ENCODE results near the gene ZC3H12C. TPM values are rescaled to one million over a fixed set of nuclear protein-coding genes. Genes with fewer than 3 reads are reported as not detected.

The ZC3H12C gene
- total and polyA plus RNA-seq, 2 of the 13 experiments (the other 11 are each of a cell fraction or from before 2014, with no cell fraction given): 2.4 to 5.7 TPM

- TF ChIP-seq AHDC1 (CRISPR knock-in tag; IDR thresholded peaks at IDR 0.05; ENCODE audit: borderline replicate concordance) (0 out of 2 replicates have a peak, but pooled peaks have one; percentile 26), MED1 (CRISPR knock-in tag; IDR thresholded peaks at IDR 0.05) (no peak), IKZF4 (CRISPR knock-in tag; IDR thresholded peaks at IDR 0.05; ENCODE audit: borderline replicate concordance, low read depth, not compliant biosample characterization) (peak; percentile 26), ZNF142 (CRISPR knock-in tag; IDR thresholded peaks at IDR 0.05) (peak; percentile 99), ZBTB26 (CRISPR knock-in tag; IDR thresholded peaks at IDR 0.05; ENCODE audit: borderline replicate concordance) (0 out of 2 replicates have a peak, but pooled peaks have one; percentile 43), ZSCAN12 (CRISPR knock-in tag; IDR thresholded peaks at IDR 0.05) (0 out of 2 replicates have a peak, but pooled peaks have one; percentile 31), ZNF124 (CRISPR knock-in tag; IDR thresholded peaks at IDR 0.05) (no peak), ZSCAN9 (CRISPR knock-in tag; IDR thresholded peaks at IDR 0.05; ENCODE audit: borderline replicate concordance) (0 out of 2 replicates have a peak, but pooled peaks have one; percentile 31), KAT8 (CRISPR knock-in tag; IDR thresholded peaks at IDR 0.05) (peak; percentile 60; the same call in 1 of the 2 replicates), NFKB2 (CRISPR knock-in tag; IDR thresholded peaks at IDR 0.05; ENCODE audit: borderline replicate concordance) (0 out of 2 replicates have a peak, but pooled peaks have one; percentile 28), HMGXB4 (CRISPR knock-in tag; IDR thresholded peaks at IDR 0.05; ENCODE audit: borderline replicate concordance in 1 of 2, low read depth in 1 of 2) (peak; percentile 43 to 62; a peak in 3 of 4 replicates), ZNF12 (CRISPR knock-in tag; IDR thresholded peaks at IDR 0.05) (peak; percentile 58; the same call in 1 of the 2 replicates)
Observed at GRCh38 chr11:110092515-110093406, at the start of gene ZC3H12C (continued).
